Measurements from ENCODE around the gene TFAP2A. TPM values are rescaled to one million over a fixed set of nuclear protein-coding genes. Genes with fewer than 3 reads are reported as not detected.

Gene TFAP2A
- total RNA-seq, 3 donors from 2014 or later: 25.2 to 46.0 TPM; not detected in 1

- Histone ChIP-seq H3K27ac (peak overlapping the region; percentile 76 to 79), H3K9me3 (no peaks in the 10 kb centered on the region), H3K36me3 (no peaks in the 10 kb centered on the region), H3K27me3 (peaks cover 0 to 6% of the 10 kb centered on the region in 2 donors), H3K4me1 (peaks cover 0 to 15% of the 10 kb centered on the region in 2 donors), H3K4me3 (no peak overlapping the region)
- no peak for TF ChIP-seq CTCF (IDR thresholded peaks at IDR 0.05)
- no peak for TF ChIP-seq POLR2A (IDR thresholded peaks at IDR 0.05)
- no peak for TF ChIP-seq POLR2AphosphoS5 (IDR thresholded peaks at IDR 0.05)
- DNase-seq (ENCODE audit: low spot score in 2 of 2): no peak
- intact Hi-C loops (cut with DNase I; ENCODE audit: low total_unique reads): no loop called here
These were observed 16.2 kb downstream of the TFAP2A start for GRCh38 chr6:10398446-10399218.

- Histone ChIP-seq H3K36me3 (no peaks in the 10 kb centered on the region), H3K9me3 (no peaks in the 10 kb centered on the region), H3K4me3 (no peak overlapping the region), H3K4me1 (peaks cover 0 to 8% of the 10 kb centered on the region in 2 donors), H3K27me3 (peaks cover 0 to 8% of the 10 kb centered on the region in 2 donors), H3K27ac (peak overlapping the region; percentile 59 to 79)
- no peak for TF ChIP-seq POLR2A (IDR thresholded peaks at IDR 0.05)
- no peak for TF ChIP-seq POLR2AphosphoS5 (IDR thresholded peaks at IDR 0.05)
- no peak for TF ChIP-seq CTCF (IDR thresholded peaks at IDR 0.05)
- no peak for DNase-seq (ENCODE audit: low spot score in 2 of 2)
- intact Hi-C loops (cut with DNase I; ENCODE audit: low total_unique reads): no loop called here
These were observed 17.0 kb downstream of the TFAP2A start for GRCh38 chr6:10397756-10398445.

- intact Hi-C loops (cut with DNase I; ENCODE audit: low total_unique reads): no loop called here
- Histone ChIP-seq H3K4me1 (peaks cover 0 to 3% of the 10 kb centered on the region in 2 donors), H3K27ac (no peak overlapping the region), H3K9me3 (no peaks in the 10 kb centered on the region), H3K36me3 (no peaks in the 10 kb centered on the region), H3K27me3 (peaks cover 0 to 12% of the 10 kb centered on the region in 2 donors), H3K4me3 (no peak overlapping the region)
- no peak for DNase-seq (ENCODE audit: low spot score in 2 of 2)
- TF ChIP-seq POLR2A (IDR thresholded peaks at IDR 0.05) (no peak), POLR2AphosphoS5 (IDR thresholded peaks at IDR 0.05) (no peak), CTCF (IDR thresholded peaks at IDR 0.05) (no peak)
These were observed 18.1 kb downstream of the TFAP2A start for GRCh38 chr6:10396785-10397184.

- Histone ChIP-seq H3K9me3 (no peaks in the 10 kb centered on the region), H3K4me3 (no peak overlapping the region), H3K4me1 (no peaks in the 10 kb centered on the region), H3K27ac (peak overlapping the region; percentile 32 to 41), H3K36me3 (no peaks in the 10 kb centered on the region), H3K27me3 (peaks cover 0 to 17% of the 10 kb centered on the region in 2 donors)
- TF ChIP-seq POLR2A (IDR thresholded peaks at IDR 0.05): no peak
- no peak for TF ChIP-seq CTCF (IDR thresholded peaks at IDR 0.05)
- no peak for TF ChIP-seq POLR2AphosphoS5 (IDR thresholded peaks at IDR 0.05)
- no peak for DNase-seq (ENCODE audit: low spot score in 2 of 2)
- intact Hi-C loops (cut with DNase I; ENCODE audit: low total_unique reads): no loop called here
These were observed 18.9 kb downstream of the TFAP2A start for GRCh38 chr6:10395704-10396546.

Measured in breast epithelium (tissue), 4 donors.